Spleen (tissue), 11 donors: ENCODE results near the gene RIPOR3. TPM values are rescaled to one million over a fixed set of nuclear protein-coding genes. Genes with fewer than 3 reads are reported as not detected.

Experiments
- DNase-seq: peaks from one replicate; pipeline ENCODE4 v3.0.0-alpha.2; 2020
- H3K27ac ChIP-seq, 8 donors: fragments of 200-600 bp; sonication (generic) in 7 of 8; 1 replicate in 4 of 8; 2 replicates in 4 of 8; pipeline versions ENCODE4 v1.5.0 to v1.8.0; 2016 to 2021; ENCODE audit warnings: inconsistent platforms in 4 of 8, mild to moderate bottlenecking in 4 of 8, moderate library complexity in 1 of 8
- H3K27me3 ChIP-seq, 7 donors: fragments of 200-600 bp; sonication (generic) in 6 of 7; replicated peaks in 1 of 7; 1 replicate in 4 of 7; 2 replicates in 3 of 7; pipeline versions ENCODE4 v1.5.0 to v1.8.0; 2016 to 2021; ENCODE audit warnings: inconsistent platforms in 3 of 7, mild to moderate bottlenecking in 1 of 7
- H3K36me3 ChIP-seq, 6 donors: fragments of 200-600 bp; sonication (generic) in 5 of 6; 1 replicate in 4 of 6; 2 replicates in 2 of 6; pipeline versions ENCODE4 v1.5.0 to v1.8.0; 2016 to 2021; ENCODE audit warnings: inconsistent platforms in 2 of 6
- H3K4me1 ChIP-seq, 6 donors: fragments of 200-600 bp; sonication (generic) in 5 of 6; 1 replicate in 3 of 6; 2 replicates in 3 of 6; pipeline versions ENCODE4 v1.5.0 to v1.8.0; 2016 to 2021; ENCODE audit warnings: inconsistent platforms in 3 of 6
- H3K4me3 ChIP-seq, 8 donors: fragments of 200-600 bp; sonication (generic) in 7 of 8; 1 replicate in 4 of 8; 2 replicates in 4 of 8; pipeline versions ENCODE4 v1.5.0 to v1.8.0; 2016 to 2021; ENCODE audit warnings: inconsistent platforms in 4 of 8, mild to moderate bottlenecking in 4 of 8, moderate library complexity in 2 of 8
- H3K9me3 ChIP-seq, 8 donors: fragments of 200-600 bp; sonication (generic) in 7 of 8; 1 replicate in 4 of 8; 2 replicates in 4 of 8; pipeline versions ENCODE4 v1.5.0 to v1.8.0; 2016 to 2021; ENCODE audit warnings: inconsistent platforms in 4 of 8
- CTCF ChIP-seq, 11 experiments: fragments of 200-600 bp in 7 of 11; fragments of 450-650 bp in 4 of 11; sonication (generic) in 4 of 11; IDR thresholded peaks in 8 of 11; conservative IDR thresholded peaks in 3 of 11; 1 replicate in 7 of 11; 2 replicates in 4 of 11; pipeline versions ENCODE4 v1.4.0 to v1.8.0; 2016 to 2021; ENCODE audit warnings: antibody characterized with exemption in 11 of 11, inconsistent platforms in 4 of 11, mild to moderate bottlenecking in 1 of 11
- POLR2A ChIP-seq, 3 donors: fragments of 450-650 bp; IDR thresholded peaks; one replicate each; pipeline ENCODE4 v1.5.1; 2017; ENCODE audit warnings: antibody characterized with exemption in 3 of 3, mild to moderate bottlenecking in 1 of 3
- POLR2AphosphoS5 ChIP-seq, 3 donors: sonication (generic); formaldehyde crosslinking; IDR thresholded peaks; one replicate each; pipeline ENCODE4 v1.5.1; 2017; ENCODE audit warnings: antibody characterized with exemption in 3 of 3
- WGBS, 5 donors: extraction: QIAGEN DNeasy Blood & Tissue Kit in 3 of 5; methylation state at CpG; one replicate each; pipeline versions ENCODE4 v1.1.5 to v1.1.7; 2013 to 2018; 5-methylcytosine and 5-hydroxymethylcytosine counted together
- intact Hi-C: fragments of 100-400 bp; cut with DNase I; formaldehyde crosslinking; loops from one replicate; pipeline ENCODE4 v1.15.0; 2023; ENCODE audit warnings: low total_unique reads
- polyA plus RNA-seq, 3 donors: library from polyadenylated mRNA; stranded (reverse); fragments of 200-250 nt; gene quantifications; one replicate each; pipeline ENCODE4 v1.2.1, GENCODE V29; 2013
- total RNA-seq, 7 donors: library from RNA; depleted of rRNA in 3 of 7; stranded (reverse); fragments of >200 nt in 3 of 7; fragmentation: NEBNext Ultra II Directional in 4 of 7; extraction: Animal tissue kit (Norgen Biotek cat#: 25700) in 4 of 7; gene quantifications; one replicate each; pipeline versions ENCODE4 v1.1.0 to v1.2.1, GENCODE V29; 2016 to 2021
- donor health status: healthy with polysubstance abuse.
- donor health status: DM: no; HTN: no; CAD: no; lungs with moderate emphysema.
- donor health status: DM: no; HTN: no; CAD: no.
- donor health status: Bipolar disorder and iron deficiency.
- donor health status: healthy.
- donor health status: DM: no; HTN: no; CAD: no.
- donor health status: DM: yes; HTN: yes; CAD: no.

RIPOR3 gene
- total and polyA plus RNA-seq, 10 donors, result 6.0 to 22.8 (median 13.1) TPM

- peaks cover 0 to 39% (median 20%) of the 10 kb centered on the region in 6 donors for H3K4me1 ChIP-seq
- WGBS, 5 donors, result 92 to 96% (median 95%) methylated on average over 20 of the region's 20 CpGs
- no peak for TF ChIP-seq POLR2A (IDR thresholded peaks at IDR 0.05)
- TF ChIP-seq POLR2AphosphoS5 (IDR thresholded peaks at IDR 0.05), result peak in 1 of 3 donors; percentile 28
- no peak overlapping the region for H3K27ac ChIP-seq
- no peaks in the 10 kb centered on the region for H3K9me3 ChIP-seq
- H3K36me3 ChIP-seq, result peaks cover 0 to 74% (median 49%) of the 10 kb centered on the region in 6 donors
- no peaks in the 10 kb centered on the region for H3K27me3 ChIP-seq
- intact Hi-C loops, result loop anchor here (5.0 kb wide), 1 partner anchor 407 kb away; no protein-coding TSS in a partner anchor
- DNase-seq, result peak; percentile 47
- no peak overlapping the region for H3K4me3 ChIP-seq
Observed at GRCh38 chr20:50589548-50590347, 101.6 kb downstream of the RIPOR3 start.

GRCh38 chr20:50588034-50588736 is 103.2 kb downstream of the RIPOR3 start:
- Histone ChIP-seq H3K36me3 (peaks cover 0 to 89% (median 60%) of the 10 kb centered on the region in 6 donors), H3K27ac (peak overlapping the region in 2 of 8 donors; percentile 15), H3K4me3 (no peak overlapping the region), H3K27me3 (no peaks in the 10 kb centered on the region), H3K9me3 (no peaks in the 10 kb centered on the region), H3K4me1 (peaks cover 0 to 49% (median 21%) of the 10 kb centered on the region in 6 donors)
- intact Hi-C loops, result loop anchor here (5.0 kb wide), 1 partner anchor 406 kb away; no protein-coding TSS in a partner anchor
- TF ChIP-seq POLR2AphosphoS5 (IDR thresholded peaks at IDR 0.05), result peak; percentile 45 to 77 (median 71)
- peak; percentile 41 to 89 (median 78) for TF ChIP-seq CTCF (IDR thresholded peaks at IDR 0.05 in 8 of 11, conservative IDR thresholded peaks at IDR 0.05 in 3 of 11)
- no peak for TF ChIP-seq POLR2A (IDR thresholded peaks at IDR 0.05)
- DNase-seq, result peak; percentile 92
- 73 to 77% (median 75%) methylated on average over 12 of the region's 12 CpGs for WGBS, 5 donors

DNA sequence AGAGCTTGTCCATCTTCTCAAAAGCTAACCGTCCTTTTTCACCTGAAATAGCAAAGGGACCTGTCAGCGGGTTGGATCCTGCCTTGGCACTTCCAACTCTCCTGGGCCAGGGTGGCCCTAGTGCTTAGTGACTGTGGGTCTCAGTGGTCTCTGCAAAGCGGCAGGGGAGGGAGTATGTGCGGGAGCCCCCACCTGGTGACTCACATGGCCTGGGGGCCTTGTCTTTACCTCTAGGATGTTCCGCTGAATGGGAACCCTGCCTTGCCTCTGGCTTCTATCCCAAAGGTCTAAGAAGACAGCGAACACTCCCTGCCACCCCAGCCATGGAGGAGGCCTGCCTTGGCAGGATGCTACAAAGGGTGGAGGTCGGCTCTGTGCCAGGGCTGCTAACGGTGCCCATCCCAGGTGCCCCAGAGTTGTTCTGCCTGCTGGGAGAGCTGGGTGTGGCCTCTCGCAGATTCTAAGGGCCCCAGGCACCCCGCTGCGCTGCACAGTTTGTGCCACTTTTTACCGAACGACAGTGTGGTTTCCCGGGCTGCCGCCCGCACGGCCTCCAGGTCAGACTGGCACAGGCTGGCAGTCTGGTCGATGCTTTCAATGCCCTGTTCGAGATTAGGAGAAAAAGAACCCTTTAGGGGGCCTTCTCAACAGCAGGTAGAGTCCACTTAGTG is 103.9 kb downstream of the RIPOR3 start:
- 90 to 98% (median 94%) methylated on average over 11 to 19 of the region's 19 CpGs for WGBS, 5 donors
- H3K27me3 ChIP-seq, result no peaks in the 10 kb centered on the region
- no peak for TF ChIP-seq CTCF (IDR thresholded peaks at IDR 0.05 in 8 of 11, conservative IDR thresholded peaks at IDR 0.05 in 3 of 11)
- no peak for TF ChIP-seq POLR2AphosphoS5 (IDR thresholded peaks at IDR 0.05)
- no peak for TF ChIP-seq POLR2A (IDR thresholded peaks at IDR 0.05)
- peaks cover 0 to 49% (median 22%) of the 10 kb centered on the region in 6 donors for H3K4me1 ChIP-seq
- intact Hi-C loops, result loop anchor here (5.0 kb wide), 1 partner anchor 405 kb away; no protein-coding TSS in a partner anchor
- H3K9me3 ChIP-seq, result no peaks in the 10 kb centered on the region
- peaks cover 0 to 95% (median 68%) of the 10 kb centered on the region in 6 donors for H3K36me3 ChIP-seq
- no peak overlapping the region for H3K4me3 ChIP-seq
- H3K27ac ChIP-seq, result peak overlapping the region in 3 of 8 donors; percentile 15
- peak; percentile 64 for DNase-seq

- Histone ChIP-seq H3K27ac (no peak overlapping the region), H3K4me3 (no peak overlapping the region), H3K9me3 (no peaks in the 10 kb centered on the region), H3K4me1 (peaks cover 0 to 49% (median 17%) of the 10 kb centered on the region in 6 donors), H3K27me3 (no peaks in the 10 kb centered on the region), H3K36me3 (peaks cover 0 to 95% (median 75%) of the 10 kb centered on the region in 6 donors)
- intact Hi-C loops, result loop anchor here (5.0 kb wide), 1 partner anchor 404 kb away; no protein-coding TSS in a partner anchor
- TF ChIP-seq POLR2A (IDR thresholded peaks at IDR 0.05) (no peak), POLR2AphosphoS5 (IDR thresholded peaks at IDR 0.05) (peak in 2 of 3 donors; percentile 30 to 75), CTCF (IDR thresholded peaks at IDR 0.05 in 8 of 11, conservative IDR thresholded peaks at IDR 0.05 in 3 of 11) (no peak)
- 94 to 99% (median 96%) methylated on average over 9 to 13 of the region's 13 CpGs for WGBS, 5 donors
- peak; percentile 67 for DNase-seq
Observed at GRCh38 chr20:50586531-50587232, 104.7 kb downstream of the RIPOR3 start.
